ENCODE data around the gene SPEF2. TPM values are rescaled to one million over a fixed set of nuclear protein-coding genes. Genes with fewer than 3 reads are reported as not detected.

SPEF2 gene
- total RNA-seq, 1 donor from 2014 or later = 3.4 TPM

- TF ChIP-seq CTCF (IDR thresholded peaks at IDR 0.05; ENCODE audit: unreplicated experiment) = no peak
- no peak for DNase-seq (ENCODE audit: low spot score)
- no peaks in the 10 kb centered on the region for H3K36me3 Mint-ChIP-seq (ENCODE audit: low read depth, unreplicated experiment)
- no peak overlapping the region for H3K4me3 Mint-ChIP-seq (ENCODE audit: unreplicated experiment)
- no peak overlapping the region for H3K27ac Mint-ChIP-seq (ENCODE audit: unreplicated experiment)
- no peaks in the 10 kb centered on the region for H3K9me3 Mint-ChIP-seq (ENCODE audit: unreplicated experiment)
- H3K4me1 Mint-ChIP-seq (ENCODE audit: unreplicated experiment) = peaks cover 7% of the 10 kb centered on the region
- H3K27me3 Mint-ChIP-seq (ENCODE audit: unreplicated experiment) = no peaks in the 10 kb centered on the region
Observed at GRCh38 chr5:35778259-35778769, 160.7 kb downstream of the SPEF2 start.

- H3K27me3 Mint-ChIP-seq (ENCODE audit: unreplicated experiment) = no peaks in the 10 kb centered on the region
- TF ChIP-seq CTCF (IDR thresholded peaks at IDR 0.05; ENCODE audit: unreplicated experiment) = no peak
- peaks cover 7% of the 10 kb centered on the region for H3K4me1 Mint-ChIP-seq (ENCODE audit: unreplicated experiment)
- H3K27ac Mint-ChIP-seq (ENCODE audit: unreplicated experiment) = no peak overlapping the region
- H3K36me3 Mint-ChIP-seq (ENCODE audit: low read depth, unreplicated experiment) = no peaks in the 10 kb centered on the region
- H3K4me3 Mint-ChIP-seq (ENCODE audit: unreplicated experiment) = no peak overlapping the region
- H3K9me3 Mint-ChIP-seq (ENCODE audit: unreplicated experiment) = no peaks in the 10 kb centered on the region
- no peak for DNase-seq (ENCODE audit: low spot score)
Observed at GRCh38 chr5:35780236-35780635, 162.6 kb downstream of the SPEF2 start.

GRCh38 chr5:35781181-35781790, 163.6 kb downstream of the SPEF2 start:
- Mint-ChIP-seq H3K4me1 (ENCODE audit: unreplicated experiment) (peaks cover 7% of the 10 kb centered on the region), H3K4me3 (ENCODE audit: unreplicated experiment) (no peak overlapping the region), H3K27me3 (ENCODE audit: unreplicated experiment) (no peaks in the 10 kb centered on the region), H3K9me3 (ENCODE audit: unreplicated experiment) (no peaks in the 10 kb centered on the region), H3K36me3 (ENCODE audit: low read depth, unreplicated experiment) (no peaks in the 10 kb centered on the region), H3K27ac (ENCODE audit: unreplicated experiment) (no peak overlapping the region)
- TF ChIP-seq CTCF (IDR thresholded peaks at IDR 0.05; ENCODE audit: unreplicated experiment) = no peak
- DNase-seq (ENCODE audit: low spot score) = no peak

GRCh38 chr5:35783551-35783950, 165.9 kb downstream of the SPEF2 start:
- no peak for DNase-seq (ENCODE audit: low spot score)
- Mint-ChIP-seq H3K27me3 (ENCODE audit: unreplicated experiment) (no peaks in the 10 kb centered on the region), H3K27ac (ENCODE audit: unreplicated experiment) (no peak overlapping the region), H3K4me1 (ENCODE audit: unreplicated experiment) (peaks cover 8% of the 10 kb centered on the region), H3K4me3 (ENCODE audit: unreplicated experiment) (no peak overlapping the region), H3K9me3 (ENCODE audit: unreplicated experiment) (no peaks in the 10 kb centered on the region), H3K36me3 (ENCODE audit: low read depth, unreplicated experiment) (no peaks in the 10 kb centered on the region)
- no peak for TF ChIP-seq CTCF (IDR thresholded peaks at IDR 0.05; ENCODE audit: unreplicated experiment)

GRCh38 chr5:35785601-35786085, 168.0 kb downstream of the SPEF2 start:
- no peak for DNase-seq (ENCODE audit: low spot score)
- peaks cover 1% of the 10 kb centered on the region for H3K27me3 Mint-ChIP-seq (ENCODE audit: unreplicated experiment)
- no peaks in the 10 kb centered on the region for H3K36me3 Mint-ChIP-seq (ENCODE audit: low read depth, unreplicated experiment)
- no peak overlapping the region for H3K4me3 Mint-ChIP-seq (ENCODE audit: unreplicated experiment)
- no peak overlapping the region for H3K27ac Mint-ChIP-seq (ENCODE audit: unreplicated experiment)
- no peaks in the 10 kb centered on the region for H3K9me3 Mint-ChIP-seq (ENCODE audit: unreplicated experiment)
- H3K4me1 Mint-ChIP-seq (ENCODE audit: unreplicated experiment) = peaks cover 20% of the 10 kb centered on the region
- no peak for TF ChIP-seq CTCF (IDR thresholded peaks at IDR 0.05; ENCODE audit: unreplicated experiment)

All from endothelial cell (in vitro differentiated cells).